HTERT RPE-1 (cell line): ENCODE data around the gene IFNA16.
"Not testable (repeated sequence)": the region's sequence is repeated elsewhere in the genome, so short reads cannot be mapped to it uniquely, and the experiment has no call there.

Experiments used
- in situ Hi-C: fragments of 300-500 bp; cut with MboI; formaldehyde crosslinking; loops from 4 replicates; pipeline ENCODE4 v1.14.3; 2020; ENCODE audit warnings: low sequenced_read_pairs

The IFNA16 gene

GRCh38 chr9:21217211-21217610, at the start of gene IFNA16:
TSS of gene IFNA16 (minus strand) at chr9:21217311. CDS start at chr9:21217305, 6 bp downstream.
- in situ Hi-C loops = not testable (repeated sequence)

- in situ Hi-C loops = no loop called here
These were observed 48.5 kb upstream of the IFNA16 start for GRCh38 chr9:21265421-21266189.

- in situ Hi-C loops = no loop called here
These were observed 38.6 kb upstream of the IFNA16 start for GRCh38 chr9:21255538-21256212.

- in situ Hi-C loops = no loop called here
These were observed 35.8 kb upstream of the IFNA16 start for GRCh38 chr9:21252721-21253547.

- in situ Hi-C loops = no loop called here
These were observed 34.5 kb upstream of the IFNA16 start for GRCh38 chr9:21251638-21252037.

- in situ Hi-C loops = no loop called here
These were observed 34.1 kb upstream of the IFNA16 start for GRCh38 chr9:21251190-21251589.

GRCh38 chr9:21244836-21245235, 27.7 kb upstream of the IFNA16 start:
- in situ Hi-C loops = no loop called here

GRCh38 chr9:21239911-21240310, 22.8 kb upstream of the IFNA16 start, which contains the start of gene IFNA14:
TSS of gene IFNA14 (minus strand) at chr9:21240005. CDS start at chr9:21239935, 70 bp downstream.
- in situ Hi-C loops = no loop called here

- in situ Hi-C loops = not testable (repeated sequence)
These were observed 19.2 kb upstream of the IFNA16 start for GRCh38 chr9:21236360-21236714.

- in situ Hi-C loops = not testable (repeated sequence)
These were observed 18.6 kb upstream of the IFNA16 start for GRCh38 chr9:21235468-21236359.

GRCh38 chr9:21234153-21234687, 17.1 kb upstream of the IFNA16 start:
- in situ Hi-C loops = no loop called here

- in situ Hi-C loops = no loop called here
These were observed 16.1 kb upstream of the IFNA16 start for GRCh38 chr9:21233258-21233657.

- in situ Hi-C loops = no loop called here
These were observed 11.0 kb upstream of the IFNA16 start, which contains the start of gene IFNA17 for GRCh38 chr9:21228122-21228521. TSS of gene IFNA17 (minus strand) at chr9:21228222. CDS start at chr9:21228173, 49 bp downstream.

- in situ Hi-C loops = not testable (repeated sequence)
These were observed 3.4 kb downstream of the IFNA16 start for GRCh38 chr9:21213411-21214326.

- in situ Hi-C loops = not testable (repeated sequence)
These were observed 5.0 kb downstream of the IFNA16 start for GRCh38 chr9:21212160-21212559.

- in situ Hi-C loops = not testable (repeated sequence)
These were observed 6.3 kb downstream of the IFNA16 start for GRCh38 chr9:21210782-21211181.

- in situ Hi-C loops = no loop called here
These were observed 6.8 kb downstream of the IFNA16 start for GRCh38 chr9:21210311-21210710.

GRCh38 chr9:21207043-21207442, 10.1 kb downstream of the IFNA16 start, which contains the start of gene IFNA10:
TSS of gene IFNA10 (minus strand) at chr9:21207143. CDS start at chr9:21207097, 46 bp downstream.
- in situ Hi-C loops = not testable (repeated sequence)

- in situ Hi-C loops = no loop called here
These were observed 11.9 kb downstream of the IFNA16 start for GRCh38 chr9:21205204-21205603.
